HepG2 (cell line): Measurements from ENCODE around the gene RGS6. TPM values are rescaled to one million over a fixed set of nuclear protein-coding genes. Genes with fewer than 3 reads are reported as not detected.

Experiments
- ATAC-seq: fragments of 200-7000 bp; cut with Tn5 transposase; 3 replicates; pipeline ENCODE4 v1.9.1; 2020; ENCODE audit warnings: mild to moderate bottlenecking, moderate library complexity
- BruUV-seq: library from RNA; stranded (reverse); fragments of 400-500 nt; replicated peaks from 2 replicates; lab custom pipeline; 2021; lab: Mats Ljungman, UMichigan
- CTCF ChIA-PET: fragments of 300-600 bp; formaldehyde crosslinking; extraction: SDS; loops from one replicate; lab custom pipeline; 2021; ENCODE audit warnings: low total read pairs, inconsistent platforms, low intra/inter-chr PET ratio; lab: Yijun Ruan, JAX
- POLR2A ChIA-PET: fragments of 350-600 bp; sonication (Branson Sonifier 250); formaldehyde crosslinking; loops from one replicate; lab custom pipeline; 2020; ENCODE audit warnings: antibody characterized with exemption, inconsistent platforms; lab: Yijun Ruan, JAX
- DNase-seq: peaks from one replicate; pipeline ENCODE4 v3.0.0-alpha.2; 2015; ENCODE audit warnings: low spot score
- FAIRE-seq: peaks from 3 replicates; lab custom pipeline; 2011; peaks lifted over from hg19 to GRCh38; lab: Jason Lieb, UNC
- H2AFZ ChIP-seq: one replicate; pipeline ENCODE4 v1.6.1; 2011; ENCODE audit warnings: low read length, inconsistent platforms
- H3K27ac ChIP-seq: fragments of 300-600 bp; 3 replicates; pipeline ENCODE4 v1.8.0; 2011; ENCODE audit warnings: mixed run types, mild to moderate bottlenecking, mixed read lengths, low read length, inconsistent platforms; ENCODE audit not compliant: insufficient read depth; ENCODE audit errors: extremely low read length
- H3K27me3 ChIP-seq, 2 experiments: fragments of 200-600 bp in 1 of 2; 2 replicates in 1 of 2; 3 replicates in 1 of 2; pipeline versions ENCODE4 v1.6.0 to v1.8.0; 2011; ENCODE audit warnings: low read length in 2 of 2, mild to moderate bottlenecking in 2 of 2, moderate library complexity in 2 of 2, inconsistent platforms in 1 of 2; ENCODE audit not compliant: insufficient read depth in 2 of 2, control insufficient read depth in 1 of 2
- H3K36me3 ChIP-seq, 2 experiments: fragments of 200-600 bp in 1 of 2; replicated peaks in 1 of 2; 2 replicates in 1 of 2; 3 replicates in 1 of 2; pipeline versions ENCODE4 v1.5.1 to v1.8.0; 2011; ENCODE audit warnings: low read length in 2 of 2, inconsistent platforms in 1 of 2; ENCODE audit not compliant: insufficient read depth in 2 of 2, control insufficient read depth in 1 of 2
- H3K4me1 ChIP-seq: 2 replicates; pipeline ENCODE4 v1.5.1; 2012; ENCODE audit warnings: low read length, inconsistent platforms; ENCODE audit not compliant: insufficient read depth
- H3K4me2 ChIP-seq: 2 replicates; pipeline ENCODE4 v1.6.0; 2011; ENCODE audit warnings: low read depth, low read length, inconsistent platforms
- H3K4me3 ChIP-seq, 3 experiments: fragments of 200-600 bp in 1 of 3; sonication (generic), shearing (Covaris generic) in 1 of 3; replicated peaks in 1 of 3; 2 replicates each; pipeline ENCODE4 v1.5.1; 2011 to 2016; ENCODE audit warnings: low read length in 3 of 3, inconsistent platforms in 2 of 3, low read depth in 2 of 3, mild to moderate bottlenecking in 2 of 3, control low read depth in 1 of 3, mixed read lengths in 1 of 3; ENCODE audit not compliant: insufficient read depth in 1 of 3
- H3K79me2 ChIP-seq: one replicate; pipeline ENCODE4 v1.6.1; 2011; ENCODE audit warnings: low read length, inconsistent platforms; ENCODE audit not compliant: insufficient read depth
- H3K9ac ChIP-seq: 2 replicates; pipeline ENCODE4 v1.6.0; 2011; ENCODE audit warnings: mild to moderate bottlenecking, low read depth, low read length, inconsistent platforms; ENCODE audit not compliant: insufficient read depth
- H3K9me3 ChIP-seq: 2 replicates; pipeline ENCODE4 v1.5.1; 2012; ENCODE audit warnings: mild to moderate bottlenecking, low read length
- H4K20me1 ChIP-seq: 2 replicates; pipeline ENCODE4 v1.6.0; 2011; ENCODE audit warnings: inconsistent platforms, mild to moderate bottlenecking, low read length, moderate library complexity; ENCODE audit not compliant: insufficient read depth
- CTCF ChIP-seq: sonication (generic); formaldehyde crosslinking; IDR thresholded peaks from 2 replicates; pipeline ENCODE4 v1.5.0; 2020; ENCODE audit warnings: mild to moderate bottlenecking, missing genetic modification reagents, moderate library complexity
- DBP ChIP-seq: sonication (generic); formaldehyde crosslinking; IDR thresholded peaks from 2 replicates; pipeline ENCODE4 v1.4.0; 2020; ENCODE audit warnings: missing genetic modification reagents; ENCODE audit errors: not compliant biosample characterization
- PAWR ChIP-seq: sonication (generic); formaldehyde crosslinking; IDR thresholded peaks from 2 replicates; pipeline ENCODE4 v1.4.0; 2020; ENCODE audit warnings: missing genetic modification reagents, mild to moderate bottlenecking, borderline replicate concordance
- POLR2AphosphoS5 ChIP-seq: IDR thresholded peaks from 2 replicates; pipeline ENCODE4 v1.6.1; 2012; ENCODE audit warnings: low read depth, low read length
- STAG1 ChIP-seq: sonication (generic); formaldehyde crosslinking; IDR thresholded peaks from 2 replicates; pipeline ENCODE4 v1.4.0; 2020; ENCODE audit warnings: missing genetic modification reagents
- ZFP41 ChIP-seq: sonication (generic); formaldehyde crosslinking; IDR thresholded peaks from 2 replicates; pipeline ENCODE4 v1.4.0; 2020; ENCODE audit warnings: mild to moderate bottlenecking, missing genetic modification reagents, borderline replicate concordance
- ZNF350 ChIP-seq: sonication (generic); formaldehyde crosslinking; IDR thresholded peaks from 2 replicates; pipeline ENCODE4 v1.4.0; 2020; ENCODE audit warnings: mild to moderate bottlenecking, low read depth, missing genetic modification reagents, borderline replicate concordance
- ZNF547 ChIP-seq: sonication (generic); formaldehyde crosslinking; IDR thresholded peaks from 2 replicates; pipeline ENCODE4 v1.5.1; 2020; ENCODE audit warnings: mild to moderate bottlenecking, missing genetic modification reagents
- ZNF597 ChIP-seq: sonication (generic); formaldehyde crosslinking; IDR thresholded peaks from 2 replicates; pipeline ENCODE4 v1.5.0; 2020; ENCODE audit warnings: missing genetic modification reagents
- ZNF691 ChIP-seq: sonication (generic); formaldehyde crosslinking; IDR thresholded peaks from 2 replicates; pipeline ENCODE4 v1.4.0; 2020; ENCODE audit warnings: missing genetic modification reagents, low read depth, mild to moderate bottlenecking, borderline replicate concordance
- WGBS: methylation state at CpG from one replicate; pipeline ENCODE4 v1.1.6; 2017; ENCODE audit warnings: low lambda C conversion rate; 5-methylcytosine and 5-hydroxymethylcytosine counted together
- in situ Hi-C: cut with HindIII; loops from 2 replicates; pipeline ENCODE4 v1.10.0; 2017; ENCODE audit warnings: low pct_unique_long_range_greater_than_20kb; ENCODE audit not compliant: extremely low pct_ligation_motif_present
- intact Hi-C: fragments of 100-400 bp; cut with micrococcal nuclease; formaldehyde crosslinking; loops from one replicate; pipeline ENCODE4 v1.10.0; 2022; ENCODE audit not compliant: unreplicated experiment
- polyA plus RNA-seq, 8 experiments: library from polyadenylated mRNA; depleted of rRNA in 3 of 8; stranded (reverse) in 7 of 8; unstranded in 1 of 8; fragments of >200 nt; fragmentation: Illumina TruSeq in 4 of 8; extraction: Trizol in 4 of 8; gene quantifications; 2 replicates each; pipeline versions ENCODE4 v1.2.1 to v1.2.3, GENCODE V29; 2011 to 2016; ENCODE audit warnings: low read depth in 4 of 8, missing spikeins in 1 of 8, mixed read lengths in 1 of 8; ENCODE audit not compliant: insufficient read depth in 1 of 8
- total RNA-seq, 5 experiments: library from RNA; depleted of rRNA; stranded (reverse); fragments of >200 nt; fragmentation: Illumina TruSeq; extraction: Trizol; gene quantifications; 2 replicates each; pipeline ENCODE4 v1.2.3, GENCODE V29; 2016; ENCODE audit warnings: low read depth in 1 of 5

RGS6 gene
- total and polyA plus RNA-seq, 2 of the 13 experiments (the other 11 are each of a cell fraction or from before 2014, with no cell fraction given): not detected

- no peak for TF ChIP-seq ZNF547
- TF ChIP-seq ZNF691 (CRISPR knock-in tag): no peak
- TF ChIP-seq ZNF597 (CRISPR knock-in tag): no peak
Measured at GRCh38 chr14:72290241-72290640, 358.0 kb downstream of the RGS6 start (continued).

GRCh38 chr14:72291908-72292688, 359.9 kb downstream of the RGS6 start:
- ATAC-seq (peak; percentile 71), DNase-seq (peak; percentile 24), FAIRE-seq (peak; percentile 39)
- H4K20me1 ChIP-seq: no peaks in the 10 kb centered on the region
- H2AFZ ChIP-seq: no peak overlapping the region
- in situ Hi-C loops: no loop called here
- 10% methylated on average over 14 of the region's 16 CpGs for WGBS
- H3K9me3 ChIP-seq: 0 out of 2 replicates have a peak, but pooled peaks cover 7% of the 10 kb centered on the region
- CTCF ChIA-PET: interaction anchor here (2.0 kb wide), 1 partner anchor 268 kb away, joined by 5 read pairs; no protein-coding TSS in a partner anchor
- H3K4me2 ChIP-seq: no peak overlapping the region
- H3K9ac ChIP-seq: no peak overlapping the region
- H3K4me1 ChIP-seq: no peaks in the 10 kb centered on the region
- no peaks in the 10 kb centered on the region for H3K79me2 ChIP-seq
- H3K27me3 ChIP-seq: peaks cover 0 to 4% of the 10 kb centered on the region in 2 experiments; a peak in 1 of 5 replicates
- no peak for TF ChIP-seq POLR2AphosphoS5
- peak; percentile 43 for TF ChIP-seq STAG1 (CRISPR knock-in tag)
- TF ChIP-seq ZFP41: no peak
- no peak for TF ChIP-seq PAWR
- TF ChIP-seq DBP (CRISPR knock-in tag): no peak
- peak; percentile 59 for TF ChIP-seq CTCF (CRISPR knock-in tag)
- no peak for TF ChIP-seq ZNF350
- intact Hi-C loops: no loop called here
- no peaks in the 10 kb centered on the region for H3K36me3 ChIP-seq
- no peak overlapping the region for H3K27ac ChIP-seq
- POLR2A ChIA-PET: no interaction called here
- H3K4me3 ChIP-seq: no peak overlapping the region
- no TSS peak for BruUV-seq
